Esophagus squamous epithelium (tissue), 5 donors: Measurements from ENCODE around the gene PSTPIP2. TPM values are rescaled to one million over a fixed set of nuclear protein-coding genes. Genes with fewer than 3 reads are reported as not detected.

Experiments
- DNase-seq: peaks from one replicate; lab custom pipeline; 2025; lab: John Stamatoyannopoulos, UW
- H3K27ac ChIP-seq, 4 donors: fragments of 200-600 bp; sonication (generic); one replicate each; pipeline ENCODE4 v1.5.1; 2016 to 2019; ENCODE audit warnings: mild to moderate bottlenecking in 1 of 4
- H3K27me3 ChIP-seq, 4 donors: fragments of 200-600 bp; sonication (generic); 1 replicate in 3 of 4; 2 replicates in 1 of 4; pipeline versions ENCODE4 v1.5.1 to v1.6.0; 2017 to 2021; ENCODE audit warnings: antibody characterized with exemption in 1 of 4
- H3K36me3 ChIP-seq, 3 donors: fragments of 200-600 bp; sonication (generic); one replicate each; pipeline ENCODE4 v1.5.1; 2016 to 2019
- H3K4me1 ChIP-seq, 3 donors: fragments of 200-600 bp; sonication (generic); one replicate each; pipeline ENCODE4 v1.5.1; 2017 to 2019
- H3K4me3 ChIP-seq, 4 donors: fragments of 200-600 bp; sonication (generic); 1 replicate in 3 of 4; 2 replicates in 1 of 4; pipeline ENCODE4 v1.5.1; 2016 to 2019; ENCODE audit warnings: mild to moderate bottlenecking in 2 of 4, moderate library complexity in 1 of 4
- H3K9me3 ChIP-seq, 3 donors: fragments of 200-600 bp; sonication (generic); one replicate each; pipeline ENCODE4 v1.5.1; 2016 to 2019
- CTCF ChIP-seq, 6 experiments: fragments of 450-650 bp in 4 of 6; fragments of 200-600 bp in 2 of 6; sonication (generic) in 2 of 6; IDR thresholded peaks; one replicate each; pipeline ENCODE4 v1.5.1; 2016 to 2019; ENCODE audit warnings: antibody characterized with exemption in 6 of 6, mild to moderate bottlenecking in 4 of 6, moderate library complexity in 4 of 6
- POLR2A ChIP-seq, 4 donors: fragments of 450-650 bp; IDR thresholded peaks; one replicate each; pipeline ENCODE4 v1.6.1; 2017; ENCODE audit warnings: antibody characterized with exemption in 4 of 4, mild to moderate bottlenecking in 4 of 4, moderate library complexity in 3 of 4
- WGBS, 2 donors: methylation state at CpG; one replicate each; pipeline ENCODE4 v1.1.5; 2018; 5-methylcytosine and 5-hydroxymethylcytosine counted together
- intact Hi-C: fragments of 100-400 bp; cut with DNase I; formaldehyde crosslinking; loops from one replicate; pipeline ENCODE4 v1.15.0; 2022
- total RNA-seq, 4 donors: library from RNA; depleted of rRNA; stranded (reverse); fragments of >200 nt; gene quantifications; one replicate each; pipeline ENCODE4 v1.1.0, GENCODE V29; 2016
- donor health status: DM: yes; HTN: yes; CAD: no.

The PSTPIP2 gene, protein sequence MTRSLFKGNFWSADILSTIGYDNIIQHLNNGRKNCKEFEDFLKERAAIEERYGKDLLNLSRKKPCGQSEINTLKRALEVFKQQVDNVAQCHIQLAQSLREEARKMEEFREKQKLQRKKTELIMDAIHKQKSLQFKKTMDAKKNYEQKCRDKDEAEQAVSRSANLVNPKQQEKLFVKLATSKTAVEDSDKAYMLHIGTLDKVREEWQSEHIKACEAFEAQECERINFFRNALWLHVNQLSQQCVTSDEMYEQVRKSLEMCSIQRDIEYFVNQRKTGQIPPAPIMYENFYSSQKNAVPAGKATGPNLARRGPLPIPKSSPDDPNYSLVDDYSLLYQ
- 10 to 100 TPM in 2 of 4 donors, 1 to 10 TPM in 2; 5.6 to 18.7 (median 11.1) TPM for total RNA-seq

DNA sequence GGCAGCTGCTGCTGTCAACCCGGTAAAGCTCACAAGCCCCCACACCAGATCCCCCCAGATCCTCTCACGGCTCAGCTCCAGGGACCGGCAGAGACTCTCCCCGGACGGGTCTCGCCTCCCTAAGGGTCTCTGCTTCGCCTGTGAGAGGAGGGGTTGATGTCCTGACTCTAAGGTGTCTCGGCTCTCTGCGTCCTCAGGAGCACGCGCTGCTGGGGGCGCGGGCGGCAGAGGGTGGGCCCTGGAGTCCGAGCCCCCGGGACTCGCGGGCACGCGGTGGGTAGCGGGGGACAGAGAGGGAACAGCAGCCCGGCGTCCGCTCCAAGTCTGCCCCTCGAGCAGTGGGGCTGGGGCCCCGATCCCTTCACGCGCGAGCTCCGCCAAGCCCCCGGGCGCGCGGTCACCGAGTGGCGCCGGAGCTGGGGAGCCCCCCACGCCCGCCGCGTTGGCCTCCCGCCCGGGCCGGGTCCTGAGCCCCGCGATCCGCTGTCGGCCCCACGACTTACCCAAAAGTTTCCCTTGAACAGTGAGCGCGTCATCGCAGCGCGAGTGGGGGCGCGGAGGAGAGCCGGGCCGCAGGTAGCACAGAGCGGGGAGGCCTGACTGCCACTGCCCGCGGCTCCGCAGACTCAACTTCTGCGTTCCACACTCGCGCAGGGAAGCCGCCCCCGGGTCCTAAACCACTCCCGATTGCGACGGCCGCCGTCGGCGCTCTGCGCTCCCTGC lies at the start of gene PSTPIP2:
Gene PSTPIP2 (minus strand): TSS at position 608 of the 723 bp plus-strand sequence. CDS start 72 bp downstream, at position 536.
- WGBS, 2 donors, result 0% methylated on average over 5 of the region's 75 CpGs; no CpG with 5 or more reads in 1 of the 2 donors
- intact Hi-C loops, result loop anchor here (10.0 kb wide), 1 partner anchor 377 kb away; no protein-coding TSS in a partner anchor
- Histone ChIP-seq H3K4me1 (peaks cover 22 to 55% (median 24%) of the 10 kb centered on the region in 3 donors), H3K36me3 (no peaks in the 10 kb centered on the region), H3K27ac (peak within 1 kb of the TSS; percentile 5 to 81 (median 47)), H3K4me3 (peak within 1 kb of the TSS; percentile 58 to 88 (median 76)), H3K27me3 (no peaks in the 10 kb centered on the region), H3K9me3 (no peaks in the 10 kb centered on the region)
- no peak for DNase-seq
- TF ChIP-seq POLR2A (IDR thresholded peaks at IDR 0.05) (peak in 1 of 4 donors; percentile 56), CTCF (IDR thresholded peaks at IDR 0.05) (no peak)

DNA sequence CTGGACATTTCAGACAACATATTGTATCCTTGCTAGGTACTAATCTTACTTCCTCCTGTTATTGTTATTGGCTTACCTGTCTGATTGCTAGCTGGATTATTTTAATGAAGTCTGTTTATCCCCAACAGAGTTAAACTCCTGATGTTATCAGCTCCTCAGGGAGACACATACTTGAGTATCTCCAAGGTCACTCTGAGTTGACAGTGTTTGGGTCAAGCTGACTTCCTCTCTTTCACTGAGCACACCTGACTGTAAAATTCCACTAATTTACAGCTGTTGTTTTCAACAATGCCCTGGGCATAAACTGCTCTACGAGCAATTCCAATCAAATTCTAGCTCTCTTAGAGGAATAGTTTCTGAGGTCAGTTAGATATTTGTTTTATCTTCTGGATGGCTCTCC lies 41.7 kb upstream of the PSTPIP2 start:
- no peaks in the 10 kb centered on the region for H3K27me3 ChIP-seq
- DNase-seq, result no peak
- no peak overlapping the region for H3K4me3 ChIP-seq
- H3K36me3 ChIP-seq, result peaks cover 0 to 61% (median 5%) of the 10 kb centered on the region in 3 donors
- no peaks in the 10 kb centered on the region for H3K4me1 ChIP-seq
- intact Hi-C loops, result no loop called here
- H3K27ac ChIP-seq, result no peak overlapping the region
- H3K9me3 ChIP-seq, result no peaks in the 10 kb centered on the region
- TF ChIP-seq CTCF (IDR thresholded peaks at IDR 0.05) (no peak), POLR2A (IDR thresholded peaks at IDR 0.05) (no peak)
- 85 to 87% methylated on average over 1 of the region's 1 CpG for WGBS, 2 donors

- DNase-seq, result no peak
- H3K36me3 ChIP-seq, result peaks cover 0 to 70% (median 5%) of the 10 kb centered on the region in 3 donors
- WGBS, 2 donors, result 70 to 81% methylated on average over 2 of the region's 3 CpGs
Measured at GRCh38 chr18:46110406-46110805, 38.3 kb upstream of the PSTPIP2 start.

DNA sequence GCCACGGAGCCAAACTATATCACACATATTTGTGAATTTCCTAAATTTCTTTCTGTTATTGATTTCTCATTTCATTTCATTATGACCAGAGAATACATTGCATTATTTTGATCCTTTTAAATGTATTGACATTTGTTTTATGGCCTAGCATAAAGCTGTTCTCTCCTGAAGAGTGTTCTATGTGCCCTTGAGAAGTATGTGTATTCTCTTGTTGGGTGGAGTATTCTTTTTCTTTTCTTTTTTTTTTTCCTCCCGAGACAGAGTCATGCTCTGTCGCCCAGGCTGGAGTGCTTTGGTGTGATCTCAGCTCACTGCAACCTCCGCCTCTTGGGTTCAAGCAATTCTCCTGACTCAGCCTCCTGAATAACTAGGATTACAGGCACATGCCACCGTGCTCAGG lies 37.3 kb upstream of the PSTPIP2 start:
- Histone ChIP-seq H3K36me3 (peaks cover 0 to 60% (median 5%) of the 10 kb centered on the region in 3 donors), H3K27ac (no peak overlapping the region), H3K9me3 (no peaks in the 10 kb centered on the region), H3K4me1 (peaks cover 4 to 14% (median 6%) of the 10 kb centered on the region in 3 donors), H3K27me3 (no peaks in the 10 kb centered on the region), H3K4me3 (no peak overlapping the region)
- no peak for DNase-seq
- TF ChIP-seq POLR2A (IDR thresholded peaks at IDR 0.05), result no peak
- no peak for TF ChIP-seq CTCF (IDR thresholded peaks at IDR 0.05)
- intact Hi-C loops, result no loop called here
- 81 to 90% methylated on average over 5 of the region's 5 CpGs for WGBS, 2 donors

More at GRCh38 chr18:46110406-46110805, 38.3 kb upstream of the PSTPIP2 start:
- H3K9me3 ChIP-seq, result no peaks in the 10 kb centered on the region
- H3K4me1 ChIP-seq, result peaks cover 0 to 7% (median under 1%) of the 10 kb centered on the region in 3 donors
- intact Hi-C loops, result no loop called here
- TF ChIP-seq POLR2A (IDR thresholded peaks at IDR 0.05) (no peak), CTCF (IDR thresholded peaks at IDR 0.05) (no peak)
- H3K4me3 ChIP-seq, result no peak overlapping the region
- no peaks in the 10 kb centered on the region for H3K27me3 ChIP-seq
- H3K27ac ChIP-seq, result no peak overlapping the region
